A549 (cell line): ENCODE results near the gene ADM2.

ENCODE experiments used
- CBX2 ChIP-seq: fragments of 200-600 bp; sonication (generic); IDR thresholded peaks from 2 replicates; pipeline ENCODE4 v1.6.1; 2016; ENCODE audit warnings: low read depth, mild to moderate bottlenecking, borderline replicate concordance
- CBX8 ChIP-seq: fragments of 200-600 bp; sonication (generic); IDR thresholded peaks from 2 replicates; pipeline ENCODE4 v1.6.1; 2016
- CEBPB ChIP-seq, 2 experiments: fragments of >200 bp in 1 of 2; sonication (Bioruptor Twin) in 1 of 2; formaldehyde crosslinking in 1 of 2; IDR thresholded peaks; 2 replicates each; pipeline ENCODE4 v1.6.1; 2012 to 2016
- EHMT2 ChIP-seq: fragments of 200-600 bp; sonication (generic); IDR thresholded peaks from 2 replicates; pipeline ENCODE4 v1.6.1; 2016; ENCODE audit warnings: antibody characterized with exemption, low read depth, mild to moderate bottlenecking, moderate library complexity
- EP300 ChIP-seq, 2 experiments: fragments of >200 bp; sonication (Bioruptor Twin); formaldehyde crosslinking; IDR thresholded peaks; 2 replicates in 1 of 2; 3 replicates in 1 of 2; pipeline ENCODE4 v1.6.1; 2016 to 2017
- ESRRA ChIP-seq: fragments of 150-350 bp; IDR thresholded peaks from 2 replicates; pipeline ENCODE4 v1.6.1; 2014; ENCODE audit warnings: mild to moderate bottlenecking, low read length, borderline replicate concordance
- HDAC2 ChIP-seq: fragments of 200-600 bp; sonication (generic); IDR thresholded peaks from 2 replicates; pipeline ENCODE4 v1.6.1; 2016
- HOXA7 ChIP-seq: fragments of 250-450 bp; sonication (Bioruptor Pico); IDR thresholded peaks from 2 replicates; pipeline ENCODE4 v1.5.0; 2020; ENCODE audit warnings: mild to moderate bottlenecking, moderate library complexity
- KDM1A ChIP-seq: fragments of 200-600 bp; sonication (generic); IDR thresholded peaks from 2 replicates; pipeline ENCODE4 v1.6.1; 2016; ENCODE audit warnings: low read depth, mild to moderate bottlenecking
- MYC ChIP-seq: IDR thresholded peaks from 2 replicates; pipeline ENCODE4 v1.6.1; 2012; ENCODE audit warnings: mild to moderate bottlenecking, inconsistent platforms, low read length, improper control_type of control experiment, borderline replicate concordance
- POLR2A ChIP-seq: IDR thresholded peaks from 2 replicates; pipeline ENCODE4 v1.6.1; 2012; ENCODE audit warnings: mild to moderate bottlenecking, low read length
- RFX5 ChIP-seq: fragments of 450-650 bp; IDR thresholded peaks from 2 replicates; pipeline ENCODE4 v1.7.1; 2014; ENCODE audit warnings: antibody characterized with exemption, mild to moderate bottlenecking, moderate library complexity
- SMC3 ChIP-seq: fragments of >200 bp; sonication (Bioruptor Twin); formaldehyde crosslinking; IDR thresholded peaks from 3 replicates; pipeline ENCODE4 v1.6.1; 2018; ENCODE audit warnings: inconsistent platforms
- TF ChIP-seq, protein P1 (sequence below): fragments of >200 bp; sonication (Bioruptor Twin); formaldehyde crosslinking; IDR thresholded peaks from 3 replicates; pipeline ENCODE4 v1.5.1; 2016

DNA sequence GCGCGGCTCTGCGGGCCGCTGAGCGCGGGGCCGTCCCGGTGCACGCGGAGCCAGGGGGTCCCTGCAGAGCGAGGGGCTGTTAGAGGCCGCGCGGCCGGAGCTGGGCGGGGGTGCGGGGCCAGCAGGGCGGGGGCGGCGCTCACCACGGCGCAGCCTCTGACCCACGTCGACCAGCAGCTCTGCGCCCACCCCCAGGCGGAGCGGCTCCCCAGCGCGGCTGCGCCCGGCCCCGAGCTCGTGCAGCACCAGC is 44.4 kb downstream of the ADM2 start:
- TF ChIP-seq, protein P1, sequence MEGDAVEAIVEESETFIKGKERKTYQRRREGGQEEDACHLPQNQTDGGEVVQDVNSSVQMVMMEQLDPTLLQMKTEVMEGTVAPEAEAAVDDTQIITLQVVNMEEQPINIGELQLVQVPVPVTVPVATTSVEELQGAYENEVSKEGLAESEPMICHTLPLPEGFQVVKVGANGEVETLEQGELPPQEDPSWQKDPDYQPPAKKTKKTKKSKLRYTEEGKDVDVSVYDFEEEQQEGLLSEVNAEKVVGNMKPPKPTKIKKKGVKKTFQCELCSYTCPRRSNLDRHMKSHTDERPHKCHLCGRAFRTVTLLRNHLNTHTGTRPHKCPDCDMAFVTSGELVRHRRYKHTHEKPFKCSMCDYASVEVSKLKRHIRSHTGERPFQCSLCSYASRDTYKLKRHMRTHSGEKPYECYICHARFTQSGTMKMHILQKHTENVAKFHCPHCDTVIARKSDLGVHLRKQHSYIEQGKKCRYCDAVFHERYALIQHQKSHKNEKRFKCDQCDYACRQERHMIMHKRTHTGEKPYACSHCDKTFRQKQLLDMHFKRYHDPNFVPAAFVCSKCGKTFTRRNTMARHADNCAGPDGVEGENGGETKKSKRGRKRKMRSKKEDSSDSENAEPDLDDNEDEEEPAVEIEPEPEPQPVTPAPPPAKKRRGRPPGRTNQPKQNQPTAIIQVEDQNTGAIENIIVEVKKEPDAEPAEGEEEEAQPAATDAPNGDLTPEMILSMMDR = no peak
- TF ChIP-seq CBX8 = no peak
- TF ChIP-seq MYC = no peak
- no peak for TF ChIP-seq CEBPB (IDR thresholded peaks at IDR 0.05)
- TF ChIP-seq POLR2A = no peak
- TF ChIP-seq KDM1A = no peak
- no peak for TF ChIP-seq HOXA7
- TF ChIP-seq EP300 (IDR thresholded peaks at IDR 0.05) = no peak
- TF ChIP-seq CBX2 = no peak
- no peak for TF ChIP-seq EHMT2
- no peak for TF ChIP-seq ESRRA
- no peak for TF ChIP-seq RFX5
- TF ChIP-seq HDAC2 = no peak
- TF ChIP-seq SMC3 = no peak
